NCI-H2227 (cell line): ENCODE measurements around the gene ADAM11.
A peak's percentile ranks its signal among the peaks of the same experiment; 100 is the strongest.
"Not testable (repeated sequence)": the region's sequence is repeated elsewhere in the genome, so short reads cannot be mapped to it uniquely, and the experiment has no call there.

ENCODE experiments used
- DNase-seq: peaks from one replicate; lab custom pipeline; 2025; ENCODE audit not compliant: unreplicated experiment; lab: John Stamatoyannopoulos, UW

Gene ADAM11

GRCh38 chr17:44758414-44759085, at the start of gene ADAM11:
Gene ADAM11 (plus strand): TSS chr17:44758988. CDS start chr17:44759200, 212 bp downstream.
- peak; percentile 57 for DNase-seq

GRCh38 chr17:44719444-44719843, 39.3 kb upstream of the ADAM11 start:
- DNase-seq = no peak

- no peak for DNase-seq
These were observed 36.5 kb upstream of the ADAM11 start for GRCh38 chr17:44722254-44722653.

- not testable (repeated sequence) for DNase-seq
These were observed 32.7 kb upstream of the ADAM11 start for GRCh38 chr17:44726121-44726520.

- peak; percentile 33 for DNase-seq
These were observed 25.0 kb upstream of the ADAM11 start for GRCh38 chr17:44733753-44734152.

- DNase-seq = no peak
These were observed 24.5 kb upstream of the ADAM11 start for GRCh38 chr17:44734272-44734671.

GRCh38 chr17:44736551-44737240, 22.1 kb upstream of the ADAM11 start:
- no peak for DNase-seq

- DNase-seq = peak; percentile 22
These were observed 20.4 kb upstream of the ADAM11 start for GRCh38 chr17:44738214-44738906.

- DNase-seq = no peak
These were observed 17.5 kb upstream of the ADAM11 start for GRCh38 chr17:44741316-44741715.

GRCh38 chr17:44745301-44745700, 13.5 kb upstream of the ADAM11 start:
- no peak for DNase-seq

GRCh38 chr17:44745738-44746137, 13.1 kb upstream of the ADAM11 start:
- not testable (repeated sequence) for DNase-seq

GRCh38 chr17:44747566-44747965, 11.2 kb upstream of the ADAM11 start:
- no peak for DNase-seq

GRCh38 chr17:44749076-44749979, 9.5 kb upstream of the ADAM11 start:
- no peak for DNase-seq

- no peak for DNase-seq
These were observed 8.8 kb upstream of the ADAM11 start for GRCh38 chr17:44749980-44750318.

- no peak for DNase-seq
These were observed 7.5 kb upstream of the ADAM11 start for GRCh38 chr17:44751331-44751730.

- DNase-seq = no peak
These were observed 7.0 kb upstream of the ADAM11 start for GRCh38 chr17:44751806-44752205.

GRCh38 chr17:44752953-44753861, 5.6 kb upstream of the ADAM11 start:
- no peak for DNase-seq

GRCh38 chr17:44754276-44754675, 4.5 kb upstream of the ADAM11 start:
- DNase-seq = no peak

GRCh38 chr17:44755180-44755579, 3.6 kb upstream of the ADAM11 start:
- DNase-seq = not testable (repeated sequence)
